ENCODE results near the gene PDPK1.
"Not testable (repeated sequence)": the region's sequence is repeated elsewhere in the genome, so short reads cannot be mapped to it uniquely, and the experiment has no call there.

PDPK1 gene

DNA sequence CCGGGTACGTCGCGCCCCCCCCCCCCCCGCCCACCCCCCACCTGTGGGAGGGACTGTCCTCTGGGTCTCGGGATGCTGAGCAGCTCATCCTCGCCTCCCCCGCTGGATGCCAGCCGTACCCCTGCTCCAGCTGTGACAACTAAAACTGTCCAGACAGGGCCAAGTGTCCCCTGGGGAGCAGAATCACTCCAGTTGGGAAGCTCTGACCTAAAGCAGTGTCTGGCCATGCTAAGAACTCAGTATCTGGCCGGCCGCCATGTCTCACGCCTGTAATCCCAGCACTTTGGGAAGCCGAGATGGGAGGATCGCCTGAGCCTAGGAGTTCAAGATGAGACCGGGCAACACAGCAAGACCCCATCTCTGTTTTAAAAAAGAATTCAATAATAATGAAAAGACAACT is 83.0 kb downstream of the PDPK1 start:
- FAIRE-seq: not testable (repeated sequence)

DNA sequence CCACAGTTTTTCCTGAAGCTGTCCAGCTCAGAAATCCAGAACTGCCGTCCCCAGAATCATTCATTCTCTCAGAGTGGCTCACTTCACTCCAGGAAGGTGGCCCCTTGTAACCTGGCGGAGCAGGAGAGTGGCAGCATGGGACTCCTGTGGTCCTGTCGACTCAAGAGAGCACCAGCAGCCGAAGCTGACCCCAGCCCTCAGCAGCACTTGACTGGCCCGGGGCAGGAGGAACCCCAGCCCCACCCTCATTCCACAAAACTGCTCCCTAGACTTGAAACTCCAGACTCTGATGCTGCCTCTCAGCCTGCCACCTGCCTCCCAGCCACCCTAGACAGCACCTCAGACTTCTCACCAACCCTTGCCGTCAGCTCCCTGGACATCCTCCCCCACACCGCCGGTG is 83.6 kb downstream of the PDPK1 start:
- not testable (repeated sequence) for FAIRE-seq

DNA sequence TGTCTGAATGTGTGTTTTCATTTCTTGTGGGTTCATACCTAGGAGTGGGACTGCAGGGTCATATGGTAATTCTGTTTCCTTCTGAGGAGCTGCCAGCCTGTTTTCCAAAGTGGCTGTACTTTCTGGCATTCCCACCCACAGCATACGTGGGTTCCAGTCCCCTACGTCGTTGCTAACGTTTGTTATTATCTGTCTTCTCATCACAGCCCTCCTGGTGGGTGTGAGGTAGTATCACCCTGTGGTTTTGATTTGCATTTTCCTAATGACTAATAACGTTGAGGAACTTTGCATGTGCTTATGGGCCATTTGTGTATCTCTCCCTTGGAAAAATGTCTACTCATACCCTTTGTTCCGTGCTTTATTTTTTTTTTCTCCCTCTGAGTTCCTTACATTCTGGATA is 89.3 kb downstream of the PDPK1 start:
- FAIRE-seq: not testable (repeated sequence)

DNA sequence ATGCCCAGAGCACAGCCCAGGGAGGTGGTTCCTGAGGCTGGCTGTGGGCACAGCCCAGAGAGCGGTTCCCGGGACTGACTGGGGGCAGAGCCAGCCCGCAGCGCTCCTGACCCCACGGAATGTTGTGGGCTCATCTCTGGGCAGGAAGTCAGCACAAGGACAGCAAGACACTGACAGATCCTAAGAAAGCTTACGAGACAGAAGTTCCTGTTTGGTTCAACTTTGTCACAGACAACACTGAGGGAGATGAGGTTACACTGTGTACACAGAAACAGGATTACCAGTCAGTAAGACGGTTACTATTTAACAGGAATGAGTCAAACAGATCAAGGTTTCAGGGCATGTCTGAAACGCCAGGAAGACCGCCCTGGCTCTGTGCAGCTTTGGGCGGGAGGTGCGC is 93.4 kb downstream of the PDPK1 start:
- not testable (repeated sequence) for FAIRE-seq

DNA sequence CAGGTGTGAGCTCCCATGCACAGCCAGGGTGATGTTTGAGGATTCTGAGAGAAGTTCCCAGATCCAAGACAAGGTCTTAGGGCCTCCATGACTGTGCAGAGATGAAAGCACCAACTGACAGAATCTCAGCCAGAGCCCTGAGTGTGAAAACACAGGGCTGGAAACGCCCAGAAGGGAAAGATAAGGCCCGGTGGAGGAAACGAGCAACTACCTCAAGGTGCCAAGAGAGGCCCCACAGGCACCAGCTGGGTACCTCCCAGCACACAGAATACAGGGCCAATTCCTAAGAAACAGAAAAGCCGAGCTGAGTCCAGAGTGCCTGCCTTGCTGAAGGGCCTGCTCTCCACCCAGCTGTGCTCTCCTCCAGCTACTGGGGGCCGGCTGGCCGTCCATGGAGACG is 94.5 kb downstream of the PDPK1 start:
- FAIRE-seq: not testable (repeated sequence)

DNA sequence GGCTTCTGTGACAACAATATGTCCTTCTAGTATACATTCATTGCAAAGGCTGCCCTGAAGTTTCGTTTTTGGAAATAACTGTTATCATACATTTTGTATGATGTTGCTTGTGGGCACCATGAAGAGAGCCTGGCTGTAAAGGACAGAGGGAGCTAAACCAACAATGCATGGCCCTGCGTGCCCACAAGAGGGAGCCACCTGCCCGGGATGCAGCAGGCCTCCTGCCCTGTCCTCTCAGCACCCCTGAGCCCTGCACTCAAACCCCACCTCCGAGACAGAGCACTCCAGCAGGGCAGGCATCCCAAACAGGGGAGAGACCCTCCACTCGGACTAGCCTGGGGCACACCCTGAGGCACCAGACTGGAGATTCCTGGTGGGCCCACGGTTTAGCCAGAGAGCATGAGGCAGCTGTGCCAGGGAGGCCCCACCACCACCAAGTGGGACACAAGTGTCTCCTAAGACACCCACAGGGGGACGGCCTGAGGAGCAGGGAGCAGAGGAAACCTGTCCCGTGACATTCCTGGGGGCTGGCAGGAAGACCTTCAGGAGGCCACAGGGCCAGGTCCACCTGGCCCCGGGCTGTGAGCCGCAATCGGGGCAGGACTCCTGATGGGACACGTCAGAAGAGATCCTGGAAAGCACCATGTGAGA is 101.4 kb downstream of the PDPK1 start:
- not testable (repeated sequence) for FAIRE-seq

DNA sequence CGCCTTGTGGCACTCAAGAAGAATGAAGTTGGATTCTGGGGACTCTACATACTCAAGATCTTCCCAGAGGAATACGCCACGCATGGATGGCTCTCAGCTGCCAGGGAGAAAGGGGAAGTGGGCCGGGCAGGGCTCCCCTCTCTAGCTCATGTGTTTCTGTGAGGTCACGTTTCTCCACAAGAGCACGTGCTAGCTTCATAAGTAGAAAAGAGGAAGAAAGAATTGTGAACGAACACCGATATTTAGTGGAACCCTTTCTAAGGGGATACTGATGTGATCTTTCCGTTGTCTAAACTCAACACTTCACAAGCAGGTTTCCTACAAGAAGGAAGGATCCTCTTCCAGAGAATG is 101.9 kb downstream of the PDPK1 start:
- FAIRE-seq: not testable (repeated sequence)

DNA sequence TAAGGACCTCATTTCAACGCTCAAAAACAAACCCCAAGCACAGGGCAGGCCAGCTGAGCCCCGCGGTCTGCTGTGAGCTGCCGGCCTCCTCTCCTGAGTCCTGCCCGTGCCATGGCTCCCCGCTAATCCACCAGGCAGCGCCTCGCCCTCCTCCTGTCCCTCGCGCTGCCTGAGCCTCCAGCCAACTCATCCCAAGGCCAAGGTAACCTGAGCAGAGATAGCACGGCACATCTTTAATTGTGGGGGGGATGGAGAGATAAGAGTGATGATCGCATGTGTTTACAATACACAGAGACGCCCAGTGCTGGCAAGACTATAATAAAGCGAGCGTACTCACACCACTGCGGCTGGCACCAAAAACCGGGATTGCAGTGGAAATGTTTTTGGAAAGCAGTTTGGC is 104.7 kb downstream of the PDPK1 start:
- FAIRE-seq: not testable (repeated sequence)

DNA sequence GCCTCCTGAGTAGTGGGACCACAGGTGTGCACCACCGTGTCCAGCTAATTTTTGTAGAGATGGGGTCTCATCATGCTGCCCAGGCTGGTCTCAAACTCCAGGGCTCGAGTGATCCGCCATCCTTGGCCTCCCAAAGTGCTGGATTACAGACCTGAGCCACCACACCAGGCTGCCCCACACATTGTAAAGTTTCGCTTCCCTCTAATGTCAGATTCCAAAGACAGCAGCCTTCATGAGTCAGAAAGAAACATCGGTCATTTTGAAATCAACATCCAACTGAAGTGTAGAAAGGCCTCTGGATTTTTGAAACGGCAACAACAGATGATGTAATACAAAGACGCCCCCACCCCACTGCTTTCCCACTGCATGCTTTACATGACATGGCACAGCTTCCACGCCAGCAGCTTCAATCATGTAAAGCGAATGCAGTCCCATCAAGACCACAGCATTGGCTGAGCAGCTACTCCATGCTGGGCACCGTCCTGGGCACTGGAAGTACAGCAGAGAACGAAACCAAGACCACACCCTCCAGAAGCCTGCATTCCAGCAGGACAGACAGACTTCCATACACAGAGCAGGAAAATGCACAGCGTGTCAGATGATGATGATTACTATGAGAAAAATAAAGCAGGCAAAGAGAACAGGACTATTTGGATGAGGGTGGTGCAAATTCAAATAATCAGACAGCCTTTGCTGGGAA is 107.1 kb downstream of the PDPK1 start:
- FAIRE-seq: not testable (repeated sequence)

DNA sequence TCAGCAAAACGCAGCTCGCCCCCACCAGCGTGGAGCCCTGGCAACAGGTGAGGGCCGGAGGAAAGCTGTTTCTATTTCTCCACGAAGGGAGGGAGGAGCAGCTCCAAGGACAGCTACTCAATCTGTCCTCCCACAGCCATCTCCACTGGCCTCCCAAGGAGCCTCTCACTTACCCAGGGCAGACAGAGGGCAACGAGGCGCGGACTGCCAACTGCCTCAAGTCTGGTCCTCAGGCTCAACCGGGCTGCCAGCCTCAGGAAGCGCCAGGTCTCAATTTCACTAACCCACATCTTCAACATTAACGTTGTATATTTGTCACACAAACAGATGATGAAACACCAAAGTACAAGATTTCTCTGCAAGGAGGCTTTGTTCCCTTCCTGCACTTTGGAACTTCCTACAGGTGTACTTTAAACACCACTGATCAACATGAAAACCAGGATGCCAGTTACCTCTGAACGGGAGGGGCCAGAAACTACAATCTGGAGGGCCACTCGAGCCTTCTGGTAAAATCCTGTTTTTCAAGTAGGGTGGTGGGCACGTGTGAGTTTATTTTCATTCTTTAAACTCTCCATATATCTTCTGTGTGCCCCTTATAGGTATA is 113.5 kb downstream of the PDPK1 start:
- FAIRE-seq: not testable (repeated sequence)
